Measurements from ENCODE around the gene CELA2B.

DNA sequence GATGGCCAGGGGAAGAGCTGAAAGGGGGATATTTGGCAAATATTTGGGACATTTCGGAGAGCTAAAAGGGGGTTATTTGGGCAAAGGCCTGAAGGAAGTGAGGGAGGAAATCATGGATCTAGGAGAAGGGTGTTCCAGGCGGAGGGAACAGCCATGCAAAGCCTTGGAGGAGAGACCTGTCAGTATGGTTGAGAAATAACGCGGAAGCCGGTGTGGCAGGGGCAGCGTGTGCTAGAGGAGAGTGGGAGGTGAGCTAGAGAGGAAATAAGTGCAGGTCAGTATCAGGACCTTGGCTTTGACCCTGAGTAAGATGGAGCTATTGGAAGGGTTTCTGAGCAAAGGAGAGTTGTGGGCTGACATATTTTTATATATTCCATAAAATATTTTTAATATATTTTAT is 34.7 kb upstream of the CELA2B start:
- TF ChIP-seq, protein P1, sequence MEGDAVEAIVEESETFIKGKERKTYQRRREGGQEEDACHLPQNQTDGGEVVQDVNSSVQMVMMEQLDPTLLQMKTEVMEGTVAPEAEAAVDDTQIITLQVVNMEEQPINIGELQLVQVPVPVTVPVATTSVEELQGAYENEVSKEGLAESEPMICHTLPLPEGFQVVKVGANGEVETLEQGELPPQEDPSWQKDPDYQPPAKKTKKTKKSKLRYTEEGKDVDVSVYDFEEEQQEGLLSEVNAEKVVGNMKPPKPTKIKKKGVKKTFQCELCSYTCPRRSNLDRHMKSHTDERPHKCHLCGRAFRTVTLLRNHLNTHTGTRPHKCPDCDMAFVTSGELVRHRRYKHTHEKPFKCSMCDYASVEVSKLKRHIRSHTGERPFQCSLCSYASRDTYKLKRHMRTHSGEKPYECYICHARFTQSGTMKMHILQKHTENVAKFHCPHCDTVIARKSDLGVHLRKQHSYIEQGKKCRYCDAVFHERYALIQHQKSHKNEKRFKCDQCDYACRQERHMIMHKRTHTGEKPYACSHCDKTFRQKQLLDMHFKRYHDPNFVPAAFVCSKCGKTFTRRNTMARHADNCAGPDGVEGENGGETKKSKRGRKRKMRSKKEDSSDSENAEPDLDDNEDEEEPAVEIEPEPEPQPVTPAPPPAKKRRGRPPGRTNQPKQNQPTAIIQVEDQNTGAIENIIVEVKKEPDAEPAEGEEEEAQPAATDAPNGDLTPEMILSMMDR (IDR thresholded peaks at IDR 0.05), result no peak
- TF ChIP-seq POLR2A (IDR thresholded peaks at IDR 0.05), result peak in 2 of 3 donors; percentile 23 to 30
